ENCODE measurements around the gene SKA3.

The SKA3 gene

DNA sequence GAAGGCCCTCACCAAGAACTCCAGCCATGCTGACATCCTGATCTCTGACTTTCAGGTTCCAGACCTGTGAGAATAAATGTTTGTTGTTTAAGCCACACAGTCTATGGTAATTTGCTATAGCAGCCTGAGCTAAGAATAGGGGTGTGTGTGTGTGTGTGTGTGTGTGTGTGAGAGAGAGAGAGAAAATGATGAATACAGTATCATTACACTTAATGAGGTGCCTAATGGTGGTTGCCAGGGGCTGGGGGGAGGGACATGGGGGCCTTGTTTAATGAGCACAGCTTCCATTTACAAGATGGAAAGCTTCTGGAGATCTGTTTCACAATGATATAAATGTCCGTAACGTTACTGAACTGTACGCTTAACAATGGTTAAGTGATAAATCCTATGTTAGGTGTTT, 61.1 kb downstream of the SKA3 start:
- DNase-seq (ENCODE audit: low read depth): no peak

DNA sequence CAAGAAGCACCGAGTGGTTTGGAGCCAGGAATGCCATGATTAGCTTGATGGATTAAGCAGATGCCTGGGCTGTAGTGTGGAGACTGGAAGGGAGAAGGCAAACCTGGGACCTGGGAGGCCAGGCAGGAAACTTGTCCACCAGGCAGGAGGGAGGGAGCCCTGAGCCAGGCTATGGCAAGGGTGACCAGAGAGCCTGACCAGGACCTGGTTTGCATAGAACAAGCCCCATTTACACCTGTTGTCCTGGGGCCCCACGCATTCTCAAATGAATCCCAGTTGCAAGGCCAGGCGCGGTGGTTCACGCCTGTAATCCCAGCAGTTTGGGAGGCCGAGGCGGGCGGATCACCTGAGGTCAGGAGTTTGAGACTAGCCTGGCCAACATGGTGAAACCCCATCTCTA, 64.8 kb downstream of the SKA3 start:
- no peak for DNase-seq (ENCODE audit: low read depth)

DNA sequence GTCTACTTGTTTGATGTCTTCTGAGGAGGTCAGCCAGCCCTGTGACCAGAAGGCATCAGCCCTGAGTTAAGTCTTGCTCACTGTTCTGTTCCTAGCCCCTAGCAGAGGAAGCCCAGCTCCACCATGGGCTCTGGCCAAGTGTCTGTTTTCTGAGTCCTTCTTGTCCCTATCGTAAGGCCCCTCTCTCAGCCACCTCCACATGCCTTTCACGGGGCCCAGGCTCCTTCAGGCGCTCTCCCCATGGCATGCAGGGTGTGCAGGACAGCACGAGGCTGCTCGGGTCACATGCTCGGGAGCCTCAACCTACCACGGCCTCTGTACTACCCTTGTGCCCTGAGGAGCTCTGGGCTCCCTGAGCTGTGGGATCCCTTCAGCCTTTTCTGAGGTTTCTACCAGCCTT, 67.2 kb downstream of the SKA3 start:
- no peak for DNase-seq (ENCODE audit: low read depth)

DNA sequence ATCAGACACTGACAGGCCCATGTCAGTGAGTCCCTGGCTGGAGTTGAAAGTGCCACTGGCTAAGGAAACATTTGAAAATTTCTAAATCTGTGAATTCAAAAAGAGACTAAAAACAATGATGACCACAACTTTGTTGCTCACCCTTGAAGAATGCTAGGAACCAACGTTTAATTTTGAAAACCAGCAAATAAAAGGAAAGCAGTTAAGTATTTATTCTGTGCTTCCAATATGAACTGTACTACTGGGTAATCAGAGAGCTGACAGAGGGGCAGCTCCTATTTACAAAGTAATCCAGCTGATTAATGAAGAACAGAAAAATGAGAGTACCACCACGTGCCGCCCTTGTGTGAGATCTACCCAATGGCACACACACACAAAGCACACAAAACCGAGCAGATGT, 70.3 kb downstream of the SKA3 start:
- DNase-seq (ENCODE audit: low read depth): peak; percentile 50

DNA sequence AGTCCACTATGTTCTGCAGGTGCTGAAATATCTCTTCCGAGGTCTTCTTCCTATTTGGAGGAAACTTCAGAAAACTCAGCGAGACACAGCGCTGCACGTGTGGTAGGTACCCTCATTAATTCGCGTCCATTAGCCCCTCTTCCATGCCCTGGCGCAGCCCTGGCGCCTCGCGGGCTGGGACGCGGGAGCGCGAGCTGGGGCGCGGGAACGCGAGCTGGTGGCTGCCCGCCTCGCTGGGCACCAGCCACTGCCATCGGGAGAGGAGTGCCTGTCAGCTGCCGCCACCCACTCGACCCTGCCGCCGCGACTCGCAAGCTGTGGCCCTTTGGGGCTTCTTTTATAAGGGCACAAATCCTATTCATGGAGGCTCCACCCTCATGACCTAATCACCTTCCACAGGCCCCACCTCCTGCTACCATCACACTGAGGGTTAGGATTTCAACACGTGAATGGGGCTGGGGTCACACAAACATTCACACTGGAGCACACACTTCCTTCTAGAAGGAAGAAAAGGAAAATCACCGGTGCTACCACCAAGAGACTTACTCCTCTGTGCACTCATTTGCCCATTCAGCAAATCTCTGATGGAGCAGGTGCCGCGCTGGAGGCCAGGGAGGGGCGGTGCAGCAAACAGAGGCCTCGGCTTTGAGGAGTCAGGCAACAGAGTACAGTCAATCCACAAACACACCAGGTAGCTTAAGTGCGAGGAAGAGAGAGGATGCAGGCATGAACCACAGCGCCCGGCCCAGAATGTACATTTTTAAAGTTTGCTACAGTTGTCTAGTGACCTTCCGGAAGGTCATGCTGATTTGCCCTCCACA, 71.9 kb downstream of the SKA3 start:
- DNase-seq (ENCODE audit: low read depth): no peak
